PC-3 (cell line): ENCODE measurements around the gene LMOD1. TPM values are rescaled to one million over a fixed set of nuclear protein-coding genes. Genes with fewer than 3 reads are reported as not detected.

Source experiments
- ATAC-seq: fragments of 200-7000 bp; cut with Tn5 transposase; 2 replicates; pipeline ENCODE4 v1.9.1; 2020; ENCODE audit warnings: mild to moderate bottlenecking, moderate library complexity
- BruUV-seq: library from RNA; stranded (reverse); fragments of 400-500 nt; replicated peaks from 2 replicates; lab custom pipeline; 2021; lab: Mats Ljungman, UMichigan
- CTCF ChIA-PET: fragments of 300-600 bp; sonication (Branson Sonifier 250); formaldehyde crosslinking; loops from one replicate; lab custom pipeline; 2022; ENCODE audit warnings: antibody characterized with exemption; lab: Charles Lee
- POLR2A ChIA-PET: fragments of 300-600 bp; sonication (Branson Sonifier 250); formaldehyde crosslinking; loops from one replicate; lab custom pipeline; 2022; ENCODE audit warnings: antibody characterized with exemption; ENCODE audit not compliant: unreplicated experiment; lab: Charles Lee
- DNase-seq: peaks from one replicate; pipeline ENCODE4 v3.0.0-alpha.2; 2015
- H2AFZ ChIP-seq: fragments of 300-600 bp; sonication (generic); 2 replicates; pipeline ENCODE4 v1.6.0; 2016; ENCODE audit warnings: antibody characterized with exemption, low read length
- H3F3A ChIP-seq: fragments of 300-600 bp; sonication (generic); one replicate; pipeline ENCODE4 v1.6.0; 2017; ENCODE audit warnings: antibody characterized with exemption, low read length, control low read depth, mild to moderate bottlenecking; ENCODE audit not compliant: unreplicated experiment
- H3K27ac ChIP-seq: fragments of 300-600 bp; sonication (generic); 2 replicates; pipeline ENCODE4 v1.5.1; 2016; ENCODE audit warnings: mild to moderate bottlenecking, low read length
- H3K27me3 ChIP-seq: fragments of 300-600 bp; sonication (generic); 2 replicates; pipeline ENCODE4 v1.6.1; 2016; ENCODE audit warnings: low read length, mixed read lengths
- H3K36me3 ChIP-seq: fragments of 300-600 bp; sonication (generic); 2 replicates; pipeline ENCODE4 v1.6.1; 2016; ENCODE audit warnings: low read depth, mixed run types, low read length, mixed read lengths
- H3K4me1 ChIP-seq: fragments of 300-600 bp; sonication (generic); 2 replicates; pipeline ENCODE4 v1.5.1; 2016; ENCODE audit warnings: low read length; ENCODE audit not compliant: insufficient read depth
- H3K4me2 ChIP-seq: fragments of 300-600 bp; sonication (generic); 2 replicates; pipeline ENCODE4 v1.6.0; 2016; ENCODE audit warnings: low read length
- H3K4me3 ChIP-seq: fragments of 300-600 bp; sonication (generic); 2 replicates; pipeline ENCODE4 v1.5.1; 2016; ENCODE audit warnings: mild to moderate bottlenecking, low read length, mixed read lengths
- H3K79me2 ChIP-seq: fragments of 300-600 bp; sonication (generic); 2 replicates; pipeline ENCODE4 v1.6.1; 2017; ENCODE audit warnings: low read length, mixed read lengths
- H3K9ac ChIP-seq: fragments of 300-600 bp; sonication (generic); 2 replicates; pipeline ENCODE4 v1.6.0; 2016; ENCODE audit warnings: mild to moderate bottlenecking, low read length
- H3K9me2 ChIP-seq: fragments of 300-600 bp; sonication (generic); replicated peaks from 2 replicates; pipeline ENCODE4 v1.6.1; 2016; ENCODE audit warnings: mixed run types, low read length, mixed read lengths
- H3K9me3 ChIP-seq: fragments of 300-600 bp; sonication (generic); 2 replicates; pipeline ENCODE4 v1.6.1; 2016; ENCODE audit warnings: low read length, mixed read lengths
- H4K20me1 ChIP-seq: fragments of 300-600 bp; sonication (generic); 2 replicates; pipeline ENCODE4 v1.6.1; 2016; ENCODE audit warnings: low read length, mixed read lengths
- EZH2 ChIP-seq: fragments of 300-600 bp; sonication (generic); IDR thresholded peaks from one replicate; pipeline ENCODE4 v1.6.1; 2017; ENCODE audit warnings: antibody characterized with exemption, mild to moderate bottlenecking, low read length; ENCODE audit not compliant: unreplicated experiment
- EZH2phosphoT487 ChIP-seq: fragments of 300-600 bp; sonication (generic); IDR thresholded peaks from 2 replicates; pipeline ENCODE4 v1.6.1; 2018; ENCODE audit warnings: mild to moderate bottlenecking, antibody characterized with exemption, low read length, borderline replicate concordance
- intact Hi-C: fragments of 100-400 bp; cut with micrococcal nuclease; formaldehyde crosslinking; loops from 2 replicates; pipeline ENCODE4 v1.9.0; 2023
- total RNA-seq: library from RNA; depleted of rRNA; stranded (reverse); fragments of >200 nt; gene quantifications from 2 replicates; pipeline ENCODE4 v1.2.3, GENCODE V29; 2014
- TF ChIP-seq, protein P1 (sequence below): fragments of 300-600 bp; sonication (generic); conservative IDR thresholded peaks from 2 replicates; pipeline ENCODE4 v1.5.1; 2017; ENCODE audit warnings: antibody characterized with exemption, low read depth, mild to moderate bottlenecking, low read length

LMOD1 gene
- total RNA-seq, 1 experiment from 2014 or later, result 0.07 TPM

DNA sequence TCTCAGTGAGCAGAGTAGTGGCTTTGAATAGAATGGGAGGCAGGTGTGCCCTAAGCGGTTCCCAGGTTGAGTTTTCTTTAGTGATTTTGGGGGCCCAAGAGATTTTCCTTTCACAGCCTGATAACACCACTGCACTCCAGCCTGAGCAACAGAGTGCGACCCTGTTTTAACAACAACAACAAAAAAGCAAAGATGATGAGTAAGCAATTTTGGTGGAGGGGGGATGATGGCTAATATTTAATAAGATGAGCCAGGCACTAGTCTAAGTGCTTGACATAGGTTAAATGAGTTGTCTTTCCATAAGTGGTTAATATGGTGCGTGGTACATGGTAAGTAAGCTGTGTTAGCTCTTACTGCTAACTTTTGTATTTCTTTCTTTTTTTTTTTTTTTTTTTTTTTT, 38.1 kb upstream of the LMOD1 start:
- peak overlapping the region; percentile 90 for H3K4me2 ChIP-seq
- peaks cover 11% of the 10 kb centered on the region; the same call in 1 of the 2 replicates for H3K4me1 ChIP-seq
- CTCF ChIA-PET, result no interaction called here
- no peaks in the 10 kb centered on the region; the same call in 1 of the 2 replicates for H3K36me3 ChIP-seq
- no peak overlapping the region for H2AFZ ChIP-seq
- peak overlapping the region; percentile 96; the same call in 1 of the 2 replicates for H3K4me3 ChIP-seq
- no peak for TF ChIP-seq EZH2phosphoT487
- TF ChIP-seq, protein P1, sequence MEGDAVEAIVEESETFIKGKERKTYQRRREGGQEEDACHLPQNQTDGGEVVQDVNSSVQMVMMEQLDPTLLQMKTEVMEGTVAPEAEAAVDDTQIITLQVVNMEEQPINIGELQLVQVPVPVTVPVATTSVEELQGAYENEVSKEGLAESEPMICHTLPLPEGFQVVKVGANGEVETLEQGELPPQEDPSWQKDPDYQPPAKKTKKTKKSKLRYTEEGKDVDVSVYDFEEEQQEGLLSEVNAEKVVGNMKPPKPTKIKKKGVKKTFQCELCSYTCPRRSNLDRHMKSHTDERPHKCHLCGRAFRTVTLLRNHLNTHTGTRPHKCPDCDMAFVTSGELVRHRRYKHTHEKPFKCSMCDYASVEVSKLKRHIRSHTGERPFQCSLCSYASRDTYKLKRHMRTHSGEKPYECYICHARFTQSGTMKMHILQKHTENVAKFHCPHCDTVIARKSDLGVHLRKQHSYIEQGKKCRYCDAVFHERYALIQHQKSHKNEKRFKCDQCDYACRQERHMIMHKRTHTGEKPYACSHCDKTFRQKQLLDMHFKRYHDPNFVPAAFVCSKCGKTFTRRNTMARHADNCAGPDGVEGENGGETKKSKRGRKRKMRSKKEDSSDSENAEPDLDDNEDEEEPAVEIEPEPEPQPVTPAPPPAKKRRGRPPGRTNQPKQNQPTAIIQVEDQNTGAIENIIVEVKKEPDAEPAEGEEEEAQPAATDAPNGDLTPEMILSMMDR, result no peak
- no peak for TF ChIP-seq EZH2
- H3K27ac ChIP-seq, result no peak overlapping the region
- H3K9me3 ChIP-seq, result no peaks in the 10 kb centered on the region
- no peaks in the 10 kb centered on the region for H3K9me2 ChIP-seq
- H3F3A ChIP-seq, result no peaks in the 10 kb centered on the region
- DNase-seq, result no peak
- intact Hi-C loops, result no loop called here
- no peaks in the 10 kb centered on the region for H3K27me3 ChIP-seq
- H3K9ac ChIP-seq, result no peak overlapping the region
- peaks cover 41% of the 10 kb centered on the region for H3K79me2 ChIP-seq
- no TSS peak for BruUV-seq
- ATAC-seq, result no peak
- POLR2A ChIA-PET, result no interaction called here
- H4K20me1 ChIP-seq, result no peaks in the 10 kb centered on the region

DNA sequence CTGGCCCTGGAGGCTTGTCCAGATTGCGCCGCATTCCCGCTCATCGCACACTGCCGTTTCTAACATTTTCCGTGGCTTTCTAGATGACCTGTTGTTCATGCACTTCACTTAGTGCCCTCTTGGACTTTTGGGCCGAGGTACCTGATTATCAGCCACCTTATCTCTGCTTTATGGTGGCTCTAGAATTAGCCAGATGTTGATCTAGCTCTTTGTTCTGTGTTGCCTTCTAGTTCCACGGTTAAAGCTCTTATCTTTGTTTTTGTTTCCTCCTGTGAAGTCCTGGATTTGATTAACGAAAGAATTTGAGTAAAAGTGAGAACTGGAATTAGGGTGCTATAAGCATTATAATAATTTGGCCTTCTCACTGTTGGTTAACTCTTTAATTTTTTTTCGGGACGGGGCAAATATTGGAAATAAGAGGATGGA, 37.0 kb upstream of the LMOD1 start:
- Histone ChIP-seq H3K27me3 (no peaks in the 10 kb centered on the region), H4K20me1 (no peaks in the 10 kb centered on the region), H3K4me1 (peaks cover 11% of the 10 kb centered on the region; the same call in 1 of the 2 replicates), H3K36me3 (no peaks in the 10 kb centered on the region), H3K79me2 (peaks cover 41% of the 10 kb centered on the region), H3K27ac (peak overlapping the region; percentile 31; the same call in 1 of the 2 replicates), H3K4me3 (peak overlapping the region; percentile 96), H3K9me3 (no peaks in the 10 kb centered on the region), H2AFZ (peak overlapping the region; percentile 81), H3K9me2 (no peaks in the 10 kb centered on the region), H3F3A (no peaks in the 10 kb centered on the region), H3K4me2 (peak overlapping the region; percentile 90), H3K9ac (peak overlapping the region; percentile 75)
- ATAC-seq (no peak), DNase-seq (no peak)
- TF ChIP-seq, protein P1, result no peak
- no peak for TF ChIP-seq EZH2
- intact Hi-C loops, result no loop called here
- ChIA-PET CTCF (no interaction called here), POLR2A (interaction anchor here (0.7 kb wide), 1 partner anchor 73 kb away, joined by 3 read pairs; no protein-coding TSS in a partner anchor)
- no TSS peak for BruUV-seq

DNA sequence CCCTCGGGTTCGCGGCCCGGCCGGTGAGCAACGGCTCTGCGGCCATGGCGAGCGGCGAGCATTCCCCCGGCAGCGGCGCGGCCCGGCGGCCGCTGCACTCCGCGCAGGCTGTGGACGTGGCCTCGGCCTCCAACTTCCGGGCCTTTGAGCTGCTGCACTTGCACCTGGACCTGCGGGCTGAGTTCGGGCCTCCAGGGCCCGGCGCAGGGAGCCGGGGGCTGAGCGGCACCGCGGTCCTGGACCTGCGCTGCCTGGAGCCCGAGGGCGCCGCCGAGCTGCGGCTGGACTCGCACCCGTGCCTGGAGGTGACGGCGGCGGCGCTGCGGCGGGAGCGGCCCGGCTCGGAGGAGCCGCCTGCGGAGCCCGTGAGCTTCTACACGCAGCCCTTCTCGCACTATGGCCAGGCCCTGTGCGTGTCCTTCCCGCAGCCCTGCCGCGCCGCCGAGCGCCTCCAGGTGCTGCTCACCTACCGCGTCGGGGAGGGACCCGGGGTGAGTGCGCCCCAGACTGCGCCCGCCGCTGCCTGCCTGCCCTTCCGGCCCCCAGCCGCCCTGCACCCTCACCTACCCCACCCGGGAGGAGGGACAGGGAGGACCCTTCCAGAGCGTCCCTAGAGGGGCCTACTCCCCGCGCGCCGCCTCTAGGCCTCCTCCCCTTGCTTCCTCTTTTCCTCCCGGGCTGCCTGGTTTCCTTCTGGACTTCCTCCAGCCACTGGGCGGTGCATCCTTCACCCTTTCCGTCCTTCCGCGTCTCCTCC, 36.5 kb upstream of the LMOD1 start, which contains the start of gene RNPEP:
RNPEP (plus strand) TSS at position 26 of the 757 bp plus-strand sequence; CDS start at position 45, 19 bp downstream.
- DNase-seq (peak; percentile 73), ATAC-seq (peak; percentile 79)
- peak within 1 kb of the TSS; percentile 81 for H2AFZ ChIP-seq
- H3K9ac ChIP-seq, result peak within 1 kb of the TSS; percentile 75
- no peaks in the 10 kb centered on the region for H3K36me3 ChIP-seq
- H3K4me1 ChIP-seq, result peaks cover 11% of the 10 kb centered on the region; the same call in 1 of the 2 replicates
- POLR2A ChIA-PET, result interaction anchor here (0.7 kb wide), 1 partner anchor 73 kb away, joined by 3 read pairs; no protein-coding TSS in a partner anchor
- H3F3A ChIP-seq, result no peaks in the 10 kb centered on the region
- no TSS peak for BruUV-seq
- CTCF ChIA-PET, result interaction anchor here (0.6 kb wide), 1 partner anchor 32 kb away, joined by 11 read pairs; no protein-coding TSS in a partner anchor
- H3K9me3 ChIP-seq, result no peaks in the 10 kb centered on the region
- peak within 1 kb of the TSS; percentile 90 for H3K4me2 ChIP-seq
- H3K79me2 ChIP-seq, result peaks cover 41% of the 10 kb centered on the region
- H3K27me3 ChIP-seq, result no peaks in the 10 kb centered on the region
- intact Hi-C loops, result no loop called here
- peak within 1 kb of the TSS; percentile 31 for H3K27ac ChIP-seq
- peak within 1 kb of the TSS; percentile 96 for H3K4me3 ChIP-seq
- H3K9me2 ChIP-seq, result no peaks in the 10 kb centered on the region
- no peak for TF ChIP-seq EZH2phosphoT487
- TF ChIP-seq, protein P1, result peak; percentile 22; the same call in 1 of the 2 replicates
- no peaks in the 10 kb centered on the region for H4K20me1 ChIP-seq
